ENCODE measurements around the gene RPS19BP1. TPM values are rescaled to one million over a fixed set of nuclear protein-coding genes. Genes with fewer than 3 reads are reported as not detected.
A peak's percentile ranks its signal among the peaks of the same experiment; 100 is the strongest.

Gene RPS19BP1
- total RNA-seq, 1 experiment from 2014 or later, result 80.4 TPM

- peak in 1 of 3 experiments; percentile 29; a peak in 1 of 6 replicates for TF ChIP-seq CTCF (IDR thresholded peaks at IDR 0.05 in 2 of 3, conservative IDR thresholded peaks at IDR 0.05 in 1 of 3; ENCODE audit: borderline replicate concordance in 1 of 3, insufficient read depth in 1 of 3, low read depth in 2 of 3, low read length in 2 of 3)
Measured at GRCh38 chr22:39529487-39529851, 3.1 kb downstream of the RPS19BP1 start (continued).

- H3K9me2 ChIP-seq (ENCODE audit: insufficient read depth), result no peaks in the 10 kb centered on the region
- RAD21 ChIA-PET (ENCODE audit: low non-redundant PET in 1 of 2, low total read pairs in 2 of 2, uncharacterized antibody in 2 of 2, unreplicated experiment in 2 of 2), result interaction anchor here (0.6 to 1.1 kb wide), 6 partner anchors 12 to 514 kb away, joined by 3 to 5 read pairs (median 4); no protein-coding TSS in a partner anchor
- POLR2A ChIA-PET, result interaction anchor here (0.8 to 2.2 kb wide), 7 partner anchors 9 to 760 kb away, joined by 3 to 20 read pairs (median 6); partner anchors contain the start of genes ATF4, MIEF1 and RPL3
- H3K27ac ChIP-seq (ENCODE audit: low read depth, low read length), result peak overlapping the region; percentile 33; the same call in 1 of the 2 replicates
- peak overlapping the region; percentile 26; the same call in 1 of the 2 replicates for H3K9ac ChIP-seq (ENCODE audit: low read length)
- DNase-seq (ENCODE audit: low read depth, low spot score) (peak; percentile 88), ATAC-seq (peak; percentile 45)
- H4K20me1 ChIP-seq (ENCODE audit: insufficient read depth), result peaks cover 10% of the 10 kb centered on the region; the same call in 1 of the 2 replicates
- H3K36me3 ChIP-seq (ENCODE audit: control insufficient read depth in 1 of 2, insufficient read depth in 2 of 2, low read length in 2 of 2), result peaks cover 4 to 34% of the 10 kb centered on the region in 2 experiments; a peak in 3 of 4 replicates
- no peak overlapping the region for H2AFZ ChIP-seq (ENCODE audit: low read depth, low read length, poor library complexity, severe bottlenecking)
- peak overlapping the region in 1 of 2 experiments; percentile 20; a peak in 1 of 4 replicates for H3K4me3 ChIP-seq (replicated peaks in 1 of 2; ENCODE audit: low read depth in 1 of 2, low read length in 2 of 2)
- peaks cover 52% of the 10 kb centered on the region for H3K79me2 ChIP-seq (ENCODE audit: insufficient read depth, low read length)
- no peaks in the 10 kb centered on the region for H3K9me3 ChIP-seq (ENCODE audit: control insufficient read depth in 1 of 2, insufficient read depth in 1 of 2, low read depth in 1 of 2, low read length in 2 of 2)
- H3K4me1 ChIP-seq (ENCODE audit: control insufficient read depth in 1 of 2, insufficient read depth in 2 of 2, low read length in 2 of 2), result peaks cover 25 to 43% of the 10 kb centered on the region in 2 experiments
- peak overlapping the region; percentile 47 for H3K4me2 ChIP-seq (ENCODE audit: low read length)
- CTCF ChIA-PET, result interaction anchor here (0.6 to 2.8 kb wide), 21 partner anchors 9 to 819 kb away, joined by 3 to 86 read pairs (median 6); partner anchors contain the start of genes ATF4, MIEF1 and RPL3
- no peaks in the 10 kb centered on the region for H3K27me3 ChIP-seq (ENCODE audit: insufficient read depth, low read length)
- intact Hi-C loops (cut with micrococcal nuclease), result loop anchor here (1.0 kb wide), 1 partner anchor 33 kb away; no protein-coding TSS in a partner anchor
- BruUV-seq (replicated peaks), result no TSS peak
- no peak for TF ChIP-seq CBX3 (IDR thresholded peaks at IDR 0.05; ENCODE audit: low read depth)
- no peak for TF ChIP-seq ATF3 (IDR thresholded peaks at IDR 0.05)
- no peak for TF ChIP-seq REST (IDR thresholded peaks at IDR 0.05; ENCODE audit: low read depth)
- peak; percentile 33 for TF ChIP-seq POLR2AphosphoS5 (IDR thresholded peaks at IDR 0.05; ENCODE audit: low read depth, low read length)
- no peak for TF ChIP-seq CEBPB (IDR thresholded peaks at IDR 0.05; ENCODE audit: low read depth)
- no peak for TF ChIP-seq EZH2 (IDR thresholded peaks at IDR 0.05)
- no peak for TF ChIP-seq JUND (IDR thresholded peaks at IDR 0.05)
- TF ChIP-seq TCF7L2 (IDR thresholded peaks at IDR 0.05; ENCODE audit: borderline replicate concordance, extremely low read depth, insufficient read depth, insufficient read length), result peak; percentile 51
- TF ChIP-seq FOSL1 (IDR thresholded peaks at IDR 0.05; ENCODE audit: low read depth), result no peak
- TF ChIP-seq YY1 (IDR thresholded peaks at IDR 0.05; ENCODE audit: extremely low read depth, insufficient replicate concordance, low read depth, low read length), result peak; percentile 80
- TF ChIP-seq CTCF (IDR thresholded peaks at IDR 0.05 in 2 of 3, conservative IDR thresholded peaks at IDR 0.05 in 1 of 3; ENCODE audit: borderline replicate concordance in 1 of 3, insufficient read depth in 1 of 3, low read depth in 2 of 3, low read length in 2 of 3), result peak in 2 of 3 experiments; percentile 96 to 99; a peak in 4 of 6 replicates
- TF ChIP-seq SRF (IDR thresholded peaks at IDR 0.05; ENCODE audit: low read depth), result no peak
- no peak for TF ChIP-seq SP1 (IDR thresholded peaks at IDR 0.05; ENCODE audit: low read depth)
- no peak for TF ChIP-seq EGR1 (IDR thresholded peaks at IDR 0.05; ENCODE audit: low read depth)
Measured at GRCh38 chr22:39528681-39529486, 3.7 kb downstream of the RPS19BP1 start.
